GM18499 (cell line): ENCODE measurements around the gene PKP2.
A peak's percentile ranks its signal among the peaks of the same experiment; 100 is the strongest.

Experiments used
- ATAC-seq: cut with Tn5 transposase; IDR thresholded peaks from one replicate; pipeline ENCODE4 v1.9.1; 2021; ENCODE audit warnings: moderate number of reproducible peaks; ENCODE audit not compliant: insufficient read depth, unreplicated experiment

PKP2 gene

DNA sequence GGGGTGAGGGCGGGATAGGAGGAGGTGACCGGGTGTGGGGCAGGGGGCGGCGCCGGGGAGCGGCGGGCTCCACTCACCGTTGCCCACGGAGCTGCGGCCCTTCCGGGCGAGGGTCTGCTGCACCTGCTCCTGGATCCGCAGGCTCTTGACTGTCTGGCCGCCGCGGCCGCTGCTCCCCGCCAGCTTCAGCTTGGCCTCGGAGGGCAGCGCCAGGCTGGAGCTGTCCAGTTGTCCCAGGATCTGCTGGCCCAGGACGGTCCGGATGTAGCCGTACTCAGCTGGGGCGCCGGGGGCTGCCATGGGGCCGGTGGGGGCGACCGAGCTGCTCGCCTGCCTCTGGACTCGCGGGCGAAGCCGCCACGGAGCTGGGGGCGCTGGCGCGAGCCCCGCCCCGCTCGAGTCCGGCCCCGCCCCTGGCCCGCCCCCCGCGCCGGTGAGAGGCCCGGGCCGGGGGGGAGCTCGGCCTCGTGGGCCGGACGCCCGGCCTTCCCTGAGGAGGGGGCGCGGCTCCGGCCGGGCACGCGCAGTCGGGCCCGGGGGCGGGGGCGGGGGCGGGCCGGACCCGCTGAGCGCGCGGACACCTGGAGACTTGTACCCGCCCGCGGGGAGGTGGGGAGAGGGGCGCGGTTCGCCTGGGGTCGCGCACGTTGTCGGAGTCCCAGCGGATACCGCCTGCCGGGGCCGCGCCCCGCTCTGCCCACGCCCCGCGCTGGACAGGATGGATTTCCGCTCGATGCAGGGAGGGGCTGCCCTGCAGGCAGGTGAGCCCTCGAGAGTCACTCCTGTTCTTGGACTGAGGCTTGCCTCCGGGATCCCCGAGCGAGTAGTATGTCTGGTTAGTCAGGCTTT lies at the start of gene PKP2:
TSS of gene PKP2 (minus strand) at position 346 of the 849 bp plus-strand sequence. CDS start at position 300, 46 bp downstream.
- no peak for ATAC-seq

DNA sequence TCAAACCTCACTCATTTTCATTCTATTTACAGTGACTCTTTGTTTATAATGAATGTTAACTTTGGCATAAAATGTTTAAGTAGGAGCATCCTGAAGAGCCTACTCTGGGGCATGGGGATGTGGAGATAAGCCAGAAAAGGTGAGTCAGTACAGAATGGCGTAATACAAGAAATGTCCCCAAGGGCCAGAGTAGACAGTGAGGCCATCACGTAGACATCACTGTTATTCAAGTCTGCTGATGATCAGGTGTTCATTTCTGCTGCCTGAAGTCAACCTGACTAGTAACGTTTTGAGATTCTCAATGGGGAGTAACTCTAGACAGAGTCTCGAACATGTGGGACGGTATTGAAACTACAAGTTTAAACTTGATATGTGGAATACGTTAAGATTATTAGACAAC lies 47.6 kb upstream of the PKP2 start:
- no peak for ATAC-seq

DNA sequence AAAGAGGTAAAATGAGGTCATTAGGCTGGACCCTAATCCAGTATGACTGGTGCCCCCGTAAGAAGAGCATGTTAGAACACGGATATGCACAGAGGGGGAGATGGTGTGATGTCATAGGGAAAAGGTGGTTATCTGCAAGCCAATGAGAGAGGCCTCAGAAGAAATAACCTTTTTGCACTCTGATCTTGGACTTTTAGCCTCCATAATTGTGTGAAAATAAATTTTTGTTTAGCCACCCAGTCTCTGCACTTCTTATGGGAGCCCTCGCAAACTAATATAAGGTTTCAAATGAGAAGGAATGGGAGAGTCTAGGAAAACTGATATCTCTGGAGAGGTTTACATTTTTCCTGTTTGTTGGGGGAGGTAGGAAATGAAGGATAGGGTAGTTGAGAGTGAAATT lies 43.2 kb upstream of the PKP2 start:
- ATAC-seq: no peak

DNA sequence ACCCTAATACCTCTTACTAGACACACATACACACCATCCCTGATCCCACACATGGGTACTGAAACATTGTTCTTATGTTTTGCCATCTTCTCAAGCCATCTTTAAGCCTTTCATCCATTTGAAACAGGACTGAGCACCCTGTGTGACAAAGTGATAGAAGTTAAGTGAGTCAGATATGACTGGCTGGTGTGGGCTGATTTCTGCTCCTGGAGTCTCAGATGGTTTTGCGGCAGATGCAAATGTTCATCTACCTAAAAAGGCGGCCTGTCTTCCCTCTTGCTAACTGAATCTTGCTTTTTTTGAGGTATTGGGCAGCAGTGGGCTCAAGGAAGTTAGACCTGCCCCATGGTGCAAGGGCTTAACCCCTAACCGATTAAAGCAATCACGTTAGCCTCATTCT lies 30.4 kb upstream of the PKP2 start:
- no peak for ATAC-seq

GRCh38 chr12:32926356-32926755 lies 29.8 kb upstream of the PKP2 start:
- ATAC-seq: no peak

GRCh38 chr12:32922546-32923297 lies 26.1 kb upstream of the PKP2 start:
- ATAC-seq: no peak

- ATAC-seq: no peak
These were observed 24.8 kb upstream of the PKP2 start for GRCh38 chr12:32921397-32921796.

GRCh38 chr12:32920506-32921085 lies 24.0 kb upstream of the PKP2 start:
- no peak for ATAC-seq

DNA sequence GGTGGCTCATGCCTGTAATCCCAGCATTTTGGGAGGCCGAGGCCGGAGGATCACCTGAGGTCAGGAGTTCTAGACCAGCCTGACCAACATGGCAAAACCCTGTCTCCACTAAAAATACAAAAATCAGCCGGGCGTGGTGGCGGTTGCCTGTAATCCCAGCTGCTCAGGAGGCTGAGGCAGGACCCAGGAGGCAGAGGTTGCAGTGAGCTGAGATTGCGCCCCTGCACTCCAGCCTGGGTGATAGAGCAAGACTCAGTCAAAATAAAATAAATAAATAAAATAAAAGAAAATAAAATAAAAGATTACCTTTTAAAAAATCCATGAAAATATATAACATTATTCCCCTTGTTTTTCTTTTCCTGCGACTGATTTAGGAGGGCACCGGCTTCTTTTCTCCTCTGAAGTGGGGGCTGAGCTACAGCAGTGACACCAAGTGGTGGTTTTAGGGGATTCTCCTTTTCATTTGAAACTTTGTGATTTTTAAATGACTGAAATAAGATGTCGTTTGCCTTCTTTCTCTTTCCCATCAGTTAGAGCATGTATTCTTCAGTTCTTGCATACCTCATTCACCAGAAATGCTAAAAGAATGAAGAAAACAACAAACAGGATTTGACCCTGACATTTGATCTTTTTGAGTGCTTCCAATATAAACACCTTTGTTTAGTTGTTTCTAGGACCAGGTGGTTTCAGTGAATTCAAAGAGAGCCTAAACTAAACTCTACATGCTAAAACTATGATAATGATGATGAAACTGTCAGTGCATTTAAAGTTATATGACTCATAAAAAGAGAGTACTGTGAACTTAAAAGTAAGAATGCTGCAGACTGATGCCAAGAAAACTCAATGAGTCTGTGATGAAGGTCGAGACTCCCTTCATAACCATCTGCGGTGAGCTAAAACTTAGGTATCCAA lies 22.6 kb upstream of the PKP2 start:
- no peak for ATAC-seq

DNA sequence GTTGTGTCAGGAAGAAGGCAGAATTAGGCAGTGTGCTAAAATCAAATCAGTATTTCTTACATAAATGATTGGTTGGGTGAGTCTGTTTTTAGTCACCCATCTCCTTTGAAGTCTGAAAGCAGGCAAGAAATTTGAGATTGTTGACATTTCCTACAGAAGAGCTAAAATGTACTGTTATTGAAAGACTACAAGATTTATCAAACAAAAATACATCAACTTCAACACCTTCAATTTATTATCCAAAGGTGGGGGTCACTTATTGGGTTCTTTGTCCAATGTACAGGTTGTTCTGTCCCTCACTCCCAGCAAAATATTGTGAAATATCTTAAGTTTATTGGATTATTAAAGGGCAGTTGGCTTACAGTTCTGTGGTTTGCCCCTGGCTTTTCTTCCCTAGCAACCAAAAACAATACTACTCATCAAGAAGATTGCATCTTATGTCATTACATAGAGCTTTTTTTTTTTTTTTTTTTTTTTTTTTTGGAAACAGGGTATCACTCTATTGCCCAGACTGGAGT lies 20.6 kb upstream of the PKP2 start:
- no peak for ATAC-seq

GRCh38 chr12:32907898-32908476 lies 11.4 kb upstream of the PKP2 start:
- no peak for ATAC-seq

DNA sequence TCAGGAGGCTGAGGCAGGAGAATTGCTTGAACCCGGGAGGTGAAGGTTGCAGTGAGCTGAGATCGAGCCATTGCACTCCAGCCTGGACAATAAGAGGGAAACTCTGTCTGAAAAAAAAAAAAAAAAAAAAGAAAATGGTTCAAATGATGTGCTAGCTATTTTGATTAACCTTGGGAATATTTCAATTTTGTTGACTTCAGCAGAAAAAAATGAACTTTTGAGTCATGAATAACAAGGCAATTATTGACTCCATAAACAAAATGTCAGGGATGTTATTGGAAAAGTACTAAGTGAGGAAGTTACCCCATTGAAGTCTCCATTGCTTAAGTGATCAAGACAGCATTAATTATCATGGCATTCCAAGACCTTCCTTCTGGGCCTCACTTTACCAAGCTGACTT lies 10.6 kb upstream of the PKP2 start:
- ATAC-seq: no peak

DNA sequence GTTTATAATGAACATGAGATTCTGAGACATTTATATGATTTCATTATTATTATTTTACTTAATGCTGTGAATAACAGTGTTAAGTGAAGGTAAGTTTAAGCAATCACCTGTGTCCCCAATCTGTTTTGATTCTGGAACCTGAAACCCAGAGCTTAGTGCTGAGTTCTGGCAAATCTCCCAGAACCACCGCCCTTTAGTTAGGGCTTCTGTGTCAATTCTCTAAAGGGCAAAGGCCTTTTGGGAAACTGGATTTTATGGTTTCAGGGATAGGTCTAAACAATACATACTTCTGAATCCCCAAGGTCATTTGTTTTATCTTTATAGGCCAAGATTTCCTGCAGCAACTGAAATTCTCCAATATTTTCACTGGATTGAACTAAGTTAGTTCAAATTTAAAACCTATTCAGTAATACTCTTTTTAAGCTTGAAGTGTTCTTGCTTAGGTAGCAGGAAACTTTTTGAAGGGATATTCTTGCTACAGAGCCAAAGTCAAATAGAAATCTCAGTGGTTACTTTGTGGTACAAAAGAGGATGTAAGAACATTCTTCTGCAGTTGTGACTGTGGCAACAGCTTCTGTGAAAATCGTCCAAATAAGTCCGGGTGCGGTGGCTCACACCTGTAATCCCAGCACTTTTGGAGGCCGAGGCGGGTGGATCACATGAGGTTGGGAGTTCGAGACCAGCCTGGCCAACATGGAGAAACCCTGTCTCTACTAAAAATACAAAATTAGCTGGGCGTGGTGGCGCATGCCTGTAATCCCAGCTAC lies 10.0 kb upstream of the PKP2 start:
- ATAC-seq: peak; percentile 99

DNA sequence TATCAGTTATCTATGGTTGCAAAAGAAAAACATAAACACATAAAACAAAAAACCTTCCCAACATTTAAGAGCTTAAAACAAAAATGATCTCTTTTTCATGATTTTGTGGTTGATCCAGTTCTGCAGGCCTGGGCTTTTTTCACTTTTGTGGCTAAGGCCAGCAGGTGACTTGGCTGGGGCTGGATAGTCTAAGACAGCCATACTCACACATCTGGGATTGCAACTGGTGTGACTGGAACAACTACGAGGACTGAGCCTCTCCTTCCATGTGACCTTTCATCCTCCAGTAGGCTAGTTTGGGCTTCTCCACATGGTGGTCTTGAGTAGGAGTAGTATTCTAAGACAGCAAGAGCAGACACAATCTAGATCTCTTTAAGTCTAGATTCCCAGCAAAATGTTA lies 7.2 kb upstream of the PKP2 start:
- ATAC-seq: no peak

GRCh38 chr12:32903318-32903717 lies 6.7 kb upstream of the PKP2 start:
- ATAC-seq: no peak

DNA sequence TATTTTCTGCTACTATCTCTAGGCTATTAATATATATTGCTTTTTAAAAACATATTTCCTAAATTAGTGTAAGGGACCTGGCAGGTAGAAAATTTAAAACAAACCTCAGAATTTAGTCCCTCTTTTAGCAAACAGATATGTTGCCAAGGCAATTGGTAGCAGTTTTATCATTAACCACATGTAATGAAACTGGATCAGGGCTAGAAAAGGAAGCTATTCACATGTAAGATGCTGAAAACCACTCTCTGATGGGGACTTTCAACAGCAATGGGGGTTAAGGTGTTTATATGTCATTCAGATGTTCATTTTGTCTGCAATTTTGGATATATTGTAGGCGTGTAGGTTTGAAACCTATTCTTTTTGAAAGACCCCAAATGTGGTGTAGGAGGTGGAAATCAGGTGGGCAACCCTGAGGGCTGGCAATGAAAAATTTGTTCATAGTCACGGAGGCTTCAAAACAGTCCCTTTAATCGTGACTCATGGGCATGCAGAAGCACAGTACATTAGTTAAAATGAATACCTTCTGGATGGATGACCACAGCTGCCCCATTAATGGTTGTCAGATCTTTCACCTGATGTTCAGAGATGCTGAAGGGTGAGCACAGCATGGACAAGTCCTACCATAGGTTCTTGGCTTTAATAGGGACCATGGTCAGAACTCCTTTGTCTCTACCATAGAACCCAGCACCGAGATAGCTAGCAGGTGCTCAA lies 5.9 kb upstream of the PKP2 start:
- no peak for ATAC-seq

DNA sequence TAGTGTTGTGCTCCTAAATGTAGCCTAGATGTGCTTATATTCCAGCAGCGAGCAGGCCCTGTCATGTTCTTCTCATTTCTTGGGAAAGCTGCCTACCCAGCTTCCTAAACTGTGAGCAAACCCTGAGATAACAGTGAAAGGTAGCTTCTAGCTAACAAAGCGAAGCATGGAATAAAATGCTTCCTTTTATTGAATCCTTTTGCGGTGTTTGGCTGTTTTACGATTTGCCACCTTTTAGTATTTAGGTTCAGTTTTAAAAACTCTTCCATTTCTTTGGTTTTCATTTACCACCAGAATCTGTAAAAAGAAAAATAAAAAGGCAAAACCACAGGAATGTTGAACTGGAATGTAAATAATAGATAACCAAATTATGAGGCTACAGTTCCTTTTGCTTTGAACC lies 5.0 kb upstream of the PKP2 start:
- ATAC-seq: no peak
